Neural cell (in vitro differentiated cells): ENCODE results near the gene POLDIP2. TPM values are rescaled to one million over a fixed set of nuclear protein-coding genes. Genes with fewer than 3 reads are reported as not detected.

Experiments used
- H2AFZ ChIP-seq: fragments of 200-600, 300-800 bp; sonication (generic), shearing (Covaris generic); 2 replicates; pipeline ENCODE4 v1.6.0; 2014; ENCODE audit warnings: low read depth, mild to moderate bottlenecking, antibody characterized with exemption, low read length, moderate library complexity
- H3F3A ChIP-seq: fragments of 200-600 bp; shearing (Covaris generic); 2 replicates; pipeline ENCODE4 v1.6.1; 2016; ENCODE audit warnings: mild to moderate bottlenecking, moderate library complexity, mixed read lengths, antibody characterized with exemption, low read length; ENCODE audit not compliant: insufficient read depth, poor library complexity, severe bottlenecking
- H3K27ac ChIP-seq: fragments of 200-600, 300-800 bp; sonication (generic), shearing (Covaris generic); 2 replicates; pipeline ENCODE4 v1.5.1; 2014; ENCODE audit warnings: mild to moderate bottlenecking, low read length, moderate library complexity
- H3K27me3 ChIP-seq: fragments of 300-800, 200-600 bp; sonication (generic), shearing (Covaris generic); 2 replicates; pipeline ENCODE4 v1.6.0; 2014; ENCODE audit warnings: mild to moderate bottlenecking, low read depth, low read length, moderate library complexity; ENCODE audit not compliant: insufficient read depth
- H3K36me3 ChIP-seq: fragments of 300-800, 200-600 bp; sonication (generic), shearing (Covaris generic); 2 replicates; pipeline ENCODE4 v1.5.1; 2014; ENCODE audit warnings: mild to moderate bottlenecking, antibody characterized with exemption, low read length, moderate library complexity; ENCODE audit not compliant: insufficient read depth
- H3K4me2 ChIP-seq: fragments of 300-800, 200-600 bp; sonication (generic), shearing (Covaris generic); 2 replicates; pipeline ENCODE4 v1.6.0; 2014; ENCODE audit warnings: mild to moderate bottlenecking, low read length
- H3K4me3 ChIP-seq: fragments of 300-800, 200-600 bp; sonication (generic), shearing (Covaris generic); 2 replicates; pipeline ENCODE4 v1.5.1; 2014; ENCODE audit warnings: mild to moderate bottlenecking, low read length, moderate library complexity
- H3K79me2 ChIP-seq: fragments of 200-600 bp; shearing (Covaris generic); replicated peaks from 2 replicates; pipeline ENCODE4 v1.6.0; 2014; ENCODE audit warnings: mild to moderate bottlenecking, low read length, moderate library complexity; ENCODE audit not compliant: insufficient read depth
- H3K9ac ChIP-seq: fragments of 300-800, 200-600 bp; sonication (generic), shearing (Covaris generic); 2 replicates; pipeline ENCODE4 v1.6.1; 2016; ENCODE audit warnings: mild to moderate bottlenecking, low read length, mixed read lengths
- H3K9me2 ChIP-seq: fragments of 200-600 bp; shearing (Covaris generic); 2 replicates; pipeline ENCODE4 v1.6.1; 2016; ENCODE audit warnings: mild to moderate bottlenecking, low read length, mixed read lengths; ENCODE audit not compliant: insufficient read depth
- H3K9me3 ChIP-seq: fragments of 200-600, 300-800 bp; sonication (generic), shearing (Covaris generic); 2 replicates; pipeline ENCODE4 v1.6.1; 2016; ENCODE audit warnings: mild to moderate bottlenecking, mixed run types, low read length, moderate library complexity, mixed read lengths
- H4K20me1 ChIP-seq: fragments of 200-600 bp; shearing (Covaris generic); 2 replicates; pipeline ENCODE4 v1.6.1; 2016; ENCODE audit warnings: mild to moderate bottlenecking, mixed run types; ENCODE audit not compliant: insufficient read depth
- EP300 ChIP-seq: fragments of 450-650 bp; conservative IDR thresholded peaks from 2 replicates; pipeline ENCODE4 v1.6.1; 2014; ENCODE audit warnings: antibody characterized with exemption, mild to moderate bottlenecking, moderate library complexity; ENCODE audit not compliant: poor library complexity, severe bottlenecking
- EZH2 ChIP-seq: fragments of 200-600, 300-800 bp; shearing (Covaris generic), sonication (generic); IDR thresholded peaks from 2 replicates; pipeline ENCODE4 v1.6.1; 2014; ENCODE audit warnings: antibody characterized with exemption, low read length, borderline replicate concordance, mild to moderate bottlenecking; ENCODE audit not compliant: insufficient read depth, poor library complexity, severe bottlenecking
- MXI1 ChIP-seq: fragments of 450-650 bp; conservative IDR thresholded peaks from 2 replicates; pipeline ENCODE4 v1.6.1; 2014; ENCODE audit warnings: antibody characterized with exemption, mild to moderate bottlenecking; ENCODE audit not compliant: poor library complexity, severe bottlenecking
- POLR2AphosphoS5 ChIP-seq: IDR thresholded peaks from 2 replicates; pipeline ENCODE4 v1.6.1; 2012
- RAD21 ChIP-seq: fragments of 450-650 bp; conservative IDR thresholded peaks from 2 replicates; pipeline ENCODE4 v1.6.1; 2014; ENCODE audit warnings: antibody characterized with exemption, mild to moderate bottlenecking, moderate library complexity
- SMC3 ChIP-seq: fragments of 450-650 bp; conservative IDR thresholded peaks from 2 replicates; pipeline ENCODE4 v1.6.1; 2014; ENCODE audit warnings: antibody characterized with exemption, mild to moderate bottlenecking, moderate library complexity; ENCODE audit not compliant: poor library complexity
- TAF1 ChIP-seq: IDR thresholded peaks from 2 replicates; pipeline ENCODE4 v1.6.1; 2012; ENCODE audit warnings: low read depth
- polyA plus RNA-seq: library from polyadenylated mRNA; depleted of rRNA; stranded (reverse); fragments of >200 nt; gene quantifications from 2 replicates; pipeline ENCODE4 v1.2.3, GENCODE V29; 2014
- TF ChIP-seq, protein P1 (sequence below): fragments of 450-650 bp; IDR thresholded peaks from 2 replicates; pipeline ENCODE4 v1.5.1; 2014; ENCODE audit warnings: antibody characterized with exemption, mild to moderate bottlenecking, moderate library complexity; ENCODE audit not compliant: poor library complexity, severe bottlenecking
- TF ChIP-seq, protein P2 (sequence below): IDR thresholded peaks from 2 replicates; pipeline ENCODE4 v1.6.1; 2012; ENCODE audit warnings: borderline replicate concordance

The POLDIP2 gene
- polyA plus RNA-seq, 1 donor from 2014 or later = 75.4 TPM

DNA sequence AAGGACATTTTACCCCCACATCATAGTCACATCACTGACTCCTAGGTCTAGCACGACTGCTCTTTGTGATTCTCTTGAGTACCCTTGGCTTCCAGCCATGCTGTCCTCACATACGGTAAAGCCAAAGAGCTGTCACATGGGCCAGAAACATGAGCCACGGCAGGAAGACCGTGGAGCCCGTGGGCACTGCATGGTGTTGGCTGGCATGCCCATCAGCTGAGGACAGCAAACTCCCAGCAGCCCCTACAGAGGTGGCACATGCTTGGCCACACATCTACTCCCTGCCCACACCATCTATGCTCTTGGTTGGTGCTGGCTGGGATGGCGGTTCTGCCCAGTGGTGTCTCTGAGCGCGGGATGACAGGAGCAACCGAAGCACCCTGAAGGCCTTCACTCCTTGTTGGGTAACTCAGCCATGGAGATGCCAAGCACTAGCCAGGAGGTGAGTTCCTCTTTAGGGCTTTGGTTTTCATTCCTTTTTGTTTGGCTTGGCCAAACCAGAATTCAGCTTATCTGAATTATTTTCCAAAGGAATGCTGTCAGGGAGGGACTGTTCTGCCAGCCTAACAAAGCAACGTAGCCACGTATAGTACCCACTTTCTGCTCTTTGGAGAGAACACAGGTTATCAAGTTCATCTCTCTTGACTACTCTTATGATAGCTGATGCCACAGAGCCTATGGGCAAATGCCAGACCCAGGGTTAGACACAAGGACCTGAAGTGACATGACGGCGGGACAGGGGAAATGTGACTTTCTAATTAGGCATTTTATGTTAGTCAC lies 11.7 kb downstream of the POLDIP2 start:
- Histone ChIP-seq H3K79me2 (no peaks in the 10 kb centered on the region), H3K9ac (no peak overlapping the region), H3K9me2 (no peaks in the 10 kb centered on the region), H3K27me3 (no peaks in the 10 kb centered on the region), H3K27ac (no peak overlapping the region), H3K9me3 (no peaks in the 10 kb centered on the region), H3F3A (no peaks in the 10 kb centered on the region), H3K4me2 (no peak overlapping the region), H3K36me3 (peaks cover 13% of the 10 kb centered on the region), H3K4me3 (no peak overlapping the region), H2AFZ (no peak overlapping the region), H4K20me1 (no peaks in the 10 kb centered on the region)
- TF ChIP-seq, protein P1, sequence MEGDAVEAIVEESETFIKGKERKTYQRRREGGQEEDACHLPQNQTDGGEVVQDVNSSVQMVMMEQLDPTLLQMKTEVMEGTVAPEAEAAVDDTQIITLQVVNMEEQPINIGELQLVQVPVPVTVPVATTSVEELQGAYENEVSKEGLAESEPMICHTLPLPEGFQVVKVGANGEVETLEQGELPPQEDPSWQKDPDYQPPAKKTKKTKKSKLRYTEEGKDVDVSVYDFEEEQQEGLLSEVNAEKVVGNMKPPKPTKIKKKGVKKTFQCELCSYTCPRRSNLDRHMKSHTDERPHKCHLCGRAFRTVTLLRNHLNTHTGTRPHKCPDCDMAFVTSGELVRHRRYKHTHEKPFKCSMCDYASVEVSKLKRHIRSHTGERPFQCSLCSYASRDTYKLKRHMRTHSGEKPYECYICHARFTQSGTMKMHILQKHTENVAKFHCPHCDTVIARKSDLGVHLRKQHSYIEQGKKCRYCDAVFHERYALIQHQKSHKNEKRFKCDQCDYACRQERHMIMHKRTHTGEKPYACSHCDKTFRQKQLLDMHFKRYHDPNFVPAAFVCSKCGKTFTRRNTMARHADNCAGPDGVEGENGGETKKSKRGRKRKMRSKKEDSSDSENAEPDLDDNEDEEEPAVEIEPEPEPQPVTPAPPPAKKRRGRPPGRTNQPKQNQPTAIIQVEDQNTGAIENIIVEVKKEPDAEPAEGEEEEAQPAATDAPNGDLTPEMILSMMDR = no peak
- TF ChIP-seq EP300 = no peak
- TF ChIP-seq POLR2AphosphoS5 = no peak
- TF ChIP-seq RAD21 = no peak
- no peak for TF ChIP-seq MXI1
- no peak for TF ChIP-seq EZH2
- TF ChIP-seq TAF1 = no peak
- TF ChIP-seq, protein P2, sequence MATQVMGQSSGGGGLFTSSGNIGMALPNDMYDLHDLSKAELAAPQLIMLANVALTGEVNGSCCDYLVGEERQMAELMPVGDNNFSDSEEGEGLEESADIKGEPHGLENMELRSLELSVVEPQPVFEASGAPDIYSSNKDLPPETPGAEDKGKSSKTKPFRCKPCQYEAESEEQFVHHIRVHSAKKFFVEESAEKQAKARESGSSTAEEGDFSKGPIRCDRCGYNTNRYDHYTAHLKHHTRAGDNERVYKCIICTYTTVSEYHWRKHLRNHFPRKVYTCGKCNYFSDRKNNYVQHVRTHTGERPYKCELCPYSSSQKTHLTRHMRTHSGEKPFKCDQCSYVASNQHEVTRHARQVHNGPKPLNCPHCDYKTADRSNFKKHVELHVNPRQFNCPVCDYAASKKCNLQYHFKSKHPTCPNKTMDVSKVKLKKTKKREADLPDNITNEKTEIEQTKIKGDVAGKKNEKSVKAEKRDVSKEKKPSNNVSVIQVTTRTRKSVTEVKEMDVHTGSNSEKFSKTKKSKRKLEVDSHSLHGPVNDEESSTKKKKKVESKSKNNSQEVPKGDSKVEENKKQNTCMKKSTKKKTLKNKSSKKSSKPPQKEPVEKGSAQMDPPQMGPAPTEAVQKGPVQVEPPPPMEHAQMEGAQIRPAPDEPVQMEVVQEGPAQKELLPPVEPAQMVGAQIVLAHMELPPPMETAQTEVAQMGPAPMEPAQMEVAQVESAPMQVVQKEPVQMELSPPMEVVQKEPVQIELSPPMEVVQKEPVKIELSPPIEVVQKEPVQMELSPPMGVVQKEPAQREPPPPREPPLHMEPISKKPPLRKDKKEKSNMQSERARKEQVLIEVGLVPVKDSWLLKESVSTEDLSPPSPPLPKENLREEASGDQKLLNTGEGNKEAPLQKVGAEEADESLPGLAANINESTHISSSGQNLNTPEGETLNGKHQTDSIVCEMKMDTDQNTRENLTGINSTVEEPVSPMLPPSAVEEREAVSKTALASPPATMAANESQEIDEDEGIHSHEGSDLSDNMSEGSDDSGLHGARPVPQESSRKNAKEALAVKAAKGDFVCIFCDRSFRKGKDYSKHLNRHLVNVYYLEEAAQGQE = no peak
- TF ChIP-seq SMC3 = no peak

DNA sequence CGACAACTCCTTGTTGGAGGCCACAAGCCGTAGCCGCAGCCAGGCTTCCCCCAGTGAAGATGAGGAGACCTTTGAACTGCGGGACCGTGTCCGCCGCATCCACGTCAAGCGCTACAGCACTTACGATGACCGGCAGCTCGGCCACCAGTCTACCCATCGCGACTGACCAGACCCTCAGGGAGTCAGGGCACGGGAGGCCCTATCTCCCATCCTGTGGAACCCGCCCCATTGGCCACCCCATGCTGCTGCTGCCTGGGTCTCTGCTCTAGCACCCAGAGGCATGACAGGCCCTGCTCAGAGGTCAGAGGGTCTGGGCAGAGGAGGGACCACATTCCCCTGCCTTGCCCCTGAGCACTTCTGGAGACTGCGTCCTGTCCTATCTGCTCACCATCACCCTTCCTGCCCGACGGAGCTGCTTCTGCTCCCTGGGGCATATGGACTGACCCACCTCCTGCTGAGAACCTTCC lies 12.9 kb downstream of the POLDIP2 start:
- H3F3A ChIP-seq = no peaks in the 10 kb centered on the region
- H3K36me3 ChIP-seq = peaks cover 13% of the 10 kb centered on the region
- H3K79me2 ChIP-seq = peaks cover 2% of the 10 kb centered on the region
- no peaks in the 10 kb centered on the region for H3K9me2 ChIP-seq
- no peak overlapping the region for H3K27ac ChIP-seq
- no peaks in the 10 kb centered on the region for H3K27me3 ChIP-seq
- H3K9me3 ChIP-seq = no peaks in the 10 kb centered on the region
- H3K9ac ChIP-seq = no peak overlapping the region
- no peaks in the 10 kb centered on the region for H4K20me1 ChIP-seq
- no peak overlapping the region for H2AFZ ChIP-seq
- TF ChIP-seq TAF1 (no peak), EP300 (no peak), RAD21 (no peak), MXI1 (no peak), EZH2 (no peak), POLR2AphosphoS5 (no peak), SMC3 (no peak)
- TF ChIP-seq, protein P1 = no peak
- TF ChIP-seq, protein P2 = no peak
- no peak overlapping the region for H3K4me2 ChIP-seq
- H3K4me3 ChIP-seq = no peak overlapping the region
